T47D (cell line): ENCODE results near the gene TM7SF3.

Experiments used
- DNase-seq, 2 experiments: peaks; one replicate each; pipeline versions ENCODE4 v3.0.0 to v3.0.0-alpha.2; 2011 to 2012; ENCODE audit warnings: low read depth in 1 of 2, low spot score in 1 of 2
- JUND ChIP-seq: IDR thresholded peaks from 2 replicates; pipeline ENCODE4 v1.6.1; 2012; ENCODE audit warnings: low read depth
- in situ Hi-C: cut with HindIII; loops from 2 replicates; pipeline ENCODE4 v1.10.0; 2016; ENCODE audit warnings: low sequenced_read_pairs, low pct_unique_long_range_greater_than_20kb

TM7SF3 gene

DNA sequence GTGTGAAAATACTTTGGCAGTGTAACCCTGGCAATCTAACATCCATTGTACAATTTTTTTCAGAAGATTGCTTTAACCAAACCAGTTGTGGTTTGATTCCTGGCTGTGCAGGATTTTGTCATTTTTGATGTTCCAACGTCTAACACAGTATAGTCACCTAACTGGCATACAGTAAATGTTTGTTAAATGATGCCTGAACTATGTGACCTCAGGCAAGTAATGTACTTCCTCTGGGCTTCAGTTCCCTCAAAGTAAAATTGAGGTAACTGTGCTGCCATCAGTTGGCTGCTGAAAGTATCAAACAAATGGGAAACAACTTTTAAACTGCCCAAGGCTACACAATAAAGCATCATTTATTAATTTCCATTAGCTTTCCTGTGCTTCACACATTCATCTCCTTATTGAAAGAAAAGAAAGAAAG is 4.3 kb downstream of the TM7SF3 start:
- DNase-seq, result peak in 1 of 2 experiments; percentile 45
- in situ Hi-C loops, result no loop called here
- TF ChIP-seq JUND, result no peak

DNA sequence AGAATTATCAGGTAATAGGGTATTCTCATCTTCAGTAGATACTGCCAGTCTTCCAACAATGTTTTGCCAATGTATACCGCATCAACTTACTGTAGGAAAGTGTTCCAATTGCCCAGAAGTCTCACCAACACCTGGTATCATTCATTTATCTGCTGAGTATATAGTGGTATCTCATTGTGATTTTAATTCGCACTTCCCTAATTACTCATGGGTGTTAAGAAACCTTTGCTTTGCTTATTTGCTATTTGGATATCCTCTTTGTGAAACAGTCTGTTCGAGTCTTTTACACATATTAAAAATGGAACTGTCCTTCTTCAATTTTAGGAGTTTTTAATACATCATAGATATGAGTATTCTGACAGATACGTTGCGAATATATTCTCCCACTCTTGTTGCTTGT is 6.1 kb downstream of the TM7SF3 start:
- in situ Hi-C loops, result no loop called here
- TF ChIP-seq JUND, result no peak
- DNase-seq, result no peak

DNA sequence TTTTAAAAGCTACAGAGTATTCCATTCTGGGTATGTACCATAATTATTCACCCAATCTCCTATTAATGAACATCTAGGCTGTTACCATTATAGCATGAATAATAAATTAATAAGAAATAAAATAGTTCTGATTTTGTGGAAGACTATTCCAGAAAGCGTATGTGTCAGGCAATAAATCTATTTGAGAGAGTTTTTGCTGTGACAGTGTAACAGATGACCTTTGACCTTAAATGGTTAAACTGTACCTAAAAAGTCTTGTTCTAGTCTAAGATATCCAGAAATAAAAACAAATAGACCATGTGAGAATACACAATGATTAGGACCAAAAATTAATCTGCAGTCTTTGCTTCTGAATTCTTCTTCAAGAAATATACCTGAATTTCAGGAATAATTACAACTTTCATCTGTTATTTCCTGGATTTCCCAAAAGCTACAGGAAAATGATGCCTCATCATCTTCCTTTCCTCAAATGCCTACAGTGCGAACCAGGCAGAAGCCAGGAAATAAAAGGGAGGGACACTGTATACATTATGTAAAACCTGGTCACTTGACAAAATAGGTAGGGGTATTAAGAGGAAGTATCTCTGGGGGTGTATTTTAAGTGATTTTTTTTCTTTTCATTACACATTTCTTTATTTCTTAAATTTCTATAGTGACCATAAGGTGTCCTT is 7.3 kb downstream of the TM7SF3 start:
- no peak for DNase-seq
- in situ Hi-C loops, result no loop called here
- TF ChIP-seq JUND, result no peak

DNA sequence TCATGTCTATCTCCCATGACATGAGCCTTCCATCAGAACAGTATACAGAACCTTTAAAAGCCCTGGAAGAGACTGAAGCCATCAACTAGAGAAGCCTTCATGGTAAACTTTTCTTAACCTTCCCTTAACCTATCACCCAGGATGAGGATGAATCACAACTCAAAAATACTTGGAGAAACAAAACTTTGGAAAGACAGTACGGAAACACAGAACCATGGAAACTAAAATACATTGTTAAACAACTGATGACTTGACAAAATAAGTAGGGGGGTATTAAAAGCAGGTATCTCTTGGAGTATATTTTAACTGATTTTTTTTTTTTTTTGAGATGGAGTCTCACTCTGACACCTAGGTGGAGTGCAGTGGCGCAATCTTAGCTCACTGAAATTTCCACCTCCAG is 8.7 kb downstream of the TM7SF3 start:
- no peak for TF ChIP-seq JUND
- in situ Hi-C loops, result no loop called here
- no peak for DNase-seq

DNA sequence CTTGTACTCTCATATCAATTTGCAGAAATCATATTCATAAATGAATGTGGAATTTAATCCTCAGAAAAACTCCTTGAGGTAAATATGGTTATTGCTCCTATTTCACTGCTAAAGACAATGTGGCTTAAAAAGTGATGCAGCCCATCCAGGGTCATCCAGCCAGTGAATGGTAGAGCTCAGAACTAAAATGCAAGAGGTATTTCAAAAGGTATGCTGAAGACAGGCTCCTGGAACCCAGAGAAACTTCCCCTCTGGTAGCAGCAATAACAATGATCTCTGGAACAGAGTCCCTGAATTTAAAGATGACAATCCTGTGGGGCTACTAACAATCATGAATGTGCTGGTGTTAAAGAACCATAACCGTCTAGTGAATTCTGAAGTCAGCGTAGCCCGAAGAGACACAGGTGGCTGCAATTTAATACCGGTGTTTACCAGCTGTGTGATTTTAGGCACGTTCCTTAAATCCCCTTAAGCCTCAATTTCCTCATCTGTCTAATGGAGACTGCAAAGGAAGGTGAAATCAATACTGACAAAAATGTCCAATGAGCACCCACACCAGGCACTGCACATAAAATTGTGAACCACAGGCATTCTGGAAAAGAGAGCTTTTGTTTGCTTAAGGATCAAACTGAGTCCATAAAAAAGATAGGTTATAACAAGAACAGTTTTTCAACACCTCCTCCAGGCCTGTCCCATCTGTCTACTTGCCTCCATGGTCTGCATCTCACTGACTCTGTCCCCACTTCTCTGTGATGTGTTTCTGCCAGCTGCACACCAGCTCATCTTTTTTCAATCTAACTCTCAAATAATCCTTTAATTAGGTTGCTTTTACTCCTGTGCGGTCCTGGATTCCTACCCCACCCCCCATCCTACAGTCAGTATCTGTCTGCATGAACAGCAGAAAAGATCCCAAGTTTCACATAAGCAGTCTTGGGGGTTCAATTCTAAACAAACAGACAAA is 10.5 kb downstream of the TM7SF3 start:
- DNase-seq, result peak in 1 of 2 experiments; percentile 67

DNA sequence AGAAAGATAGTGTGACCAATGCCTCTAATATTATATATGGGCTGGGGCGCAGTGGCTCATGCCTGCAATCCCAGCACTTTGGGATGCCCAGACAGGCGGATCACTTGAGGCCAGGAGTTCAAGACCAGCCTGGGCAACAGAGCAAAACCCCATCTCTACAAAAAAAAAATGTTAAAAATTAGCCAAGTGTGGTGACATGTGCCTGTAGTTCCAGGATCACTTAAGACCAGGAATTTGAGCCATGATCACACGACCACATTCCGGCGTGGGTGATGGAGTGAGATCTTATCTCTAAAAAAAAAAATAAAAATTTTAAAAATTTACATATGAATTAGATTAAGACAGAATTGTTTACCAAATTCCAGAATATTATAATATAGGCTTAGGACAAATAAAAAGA is 12.0 kb downstream of the TM7SF3 start:
- TF ChIP-seq JUND, result no peak

More for the DNA sequence above, 10.5 kb downstream of the TM7SF3 start:
- TF ChIP-seq JUND, result no peak
- in situ Hi-C loops, result no loop called here

DNA sequence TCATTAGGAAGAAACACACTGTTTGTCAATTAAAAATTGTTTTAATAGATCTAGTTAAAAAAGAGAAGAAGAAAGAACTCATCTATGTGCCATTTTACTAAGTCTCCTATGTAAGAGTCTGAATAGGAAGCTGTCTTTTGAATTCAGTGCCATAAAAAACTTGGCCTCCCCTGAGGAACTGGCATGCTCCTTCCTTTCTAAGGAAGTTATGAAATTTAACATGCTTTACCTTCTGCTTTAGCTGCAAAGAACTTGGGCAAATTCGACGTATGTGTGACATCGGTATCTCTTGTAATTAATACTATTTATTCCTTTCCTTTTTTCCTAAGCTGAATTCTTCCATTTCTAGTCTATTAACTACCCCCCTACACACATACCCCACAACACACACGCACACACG is 12.5 kb downstream of the TM7SF3 start:
- no peak for DNase-seq
- in situ Hi-C loops, result no loop called here
- TF ChIP-seq JUND, result no peak

More for the DNA sequence above, 12.0 kb downstream of the TM7SF3 start:
- no peak for DNase-seq
- in situ Hi-C loops, result no loop called here

DNA sequence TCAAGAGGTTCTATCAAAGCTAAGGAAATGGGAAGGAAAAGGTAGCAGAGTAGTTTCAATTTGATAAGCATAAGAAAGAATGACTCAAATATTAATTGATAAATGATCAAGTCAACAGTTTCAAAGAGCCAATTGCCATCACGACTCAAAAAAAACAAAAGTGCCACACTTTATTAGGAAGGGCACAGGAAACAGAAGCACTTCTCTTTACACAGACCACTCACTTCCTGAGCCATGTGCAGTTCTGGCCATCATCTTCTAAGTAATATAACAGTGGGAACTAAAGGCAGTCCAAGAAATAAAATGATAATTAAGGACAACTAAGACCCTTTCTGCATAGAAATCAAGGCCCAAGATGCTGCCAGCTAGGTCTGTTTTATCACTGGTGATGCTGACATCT is 13.2 kb downstream of the TM7SF3 start:
- no peak for DNase-seq
- TF ChIP-seq JUND, result no peak
- in situ Hi-C loops, result no loop called here

DNA sequence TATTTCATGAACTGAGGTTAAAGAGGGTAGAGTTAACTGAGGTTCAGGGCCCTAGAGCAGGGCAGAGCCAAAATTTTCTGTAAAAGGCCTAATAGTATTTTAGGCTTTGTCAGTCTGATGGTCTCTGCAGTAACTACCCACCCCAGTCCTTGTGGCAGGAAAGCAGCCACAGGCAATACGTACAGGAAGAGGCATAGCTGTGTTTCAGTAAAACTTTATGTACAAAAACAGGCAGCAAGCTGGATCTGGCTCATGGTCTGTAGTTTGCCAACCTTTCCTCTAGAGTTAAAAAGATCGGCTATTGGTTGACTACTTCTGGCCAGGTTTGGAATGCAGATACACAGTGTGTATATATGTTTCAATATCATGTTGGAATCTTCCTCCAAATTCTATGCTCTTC is 17.2 kb downstream of the TM7SF3 start:
- TF ChIP-seq JUND, result no peak
- in situ Hi-C loops, result no loop called here
- DNase-seq, result no peak

DNA sequence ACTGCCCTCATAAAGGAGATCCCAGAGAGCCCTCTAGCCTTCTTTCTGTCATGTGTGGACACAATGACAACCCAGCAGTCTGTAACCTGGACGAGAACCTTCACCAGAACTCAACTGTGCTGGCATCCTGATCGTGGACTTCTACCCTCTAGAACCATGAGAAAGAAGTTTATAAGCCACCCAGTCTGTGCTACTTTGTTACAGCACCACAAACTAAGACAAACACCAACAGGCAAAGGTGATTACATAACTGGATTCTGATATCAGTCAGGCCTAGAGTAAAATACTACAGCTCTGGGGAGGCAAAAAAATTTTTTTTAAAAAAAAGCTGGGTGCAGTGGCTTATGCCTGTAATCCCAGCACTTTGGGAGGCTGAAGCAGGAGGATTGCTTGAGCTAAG is 18.5 kb downstream of the TM7SF3 start:
- no peak for TF ChIP-seq JUND
- in situ Hi-C loops, result no loop called here
- no peak for DNase-seq

DNA sequence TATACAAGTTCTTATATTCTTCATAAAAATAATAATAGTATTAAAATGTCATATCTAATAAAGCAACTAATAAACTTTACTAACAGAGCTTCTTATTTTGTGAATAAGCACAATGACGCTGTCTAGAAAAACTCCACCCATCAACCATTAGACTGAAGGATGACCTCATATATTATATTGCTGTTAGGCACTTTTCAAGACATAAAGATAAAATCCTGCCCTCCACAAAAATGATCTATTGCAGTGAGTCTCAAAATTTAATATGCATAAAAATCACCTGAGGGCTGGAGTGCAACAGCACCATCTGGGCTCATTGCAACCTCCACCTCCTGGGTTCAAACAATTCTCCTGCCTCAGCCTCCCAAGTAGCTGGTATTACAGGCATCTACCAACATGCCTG is 20.1 kb downstream of the TM7SF3 start:
- no peak for DNase-seq
- in situ Hi-C loops, result no loop called here
- TF ChIP-seq JUND, result no peak

DNA sequence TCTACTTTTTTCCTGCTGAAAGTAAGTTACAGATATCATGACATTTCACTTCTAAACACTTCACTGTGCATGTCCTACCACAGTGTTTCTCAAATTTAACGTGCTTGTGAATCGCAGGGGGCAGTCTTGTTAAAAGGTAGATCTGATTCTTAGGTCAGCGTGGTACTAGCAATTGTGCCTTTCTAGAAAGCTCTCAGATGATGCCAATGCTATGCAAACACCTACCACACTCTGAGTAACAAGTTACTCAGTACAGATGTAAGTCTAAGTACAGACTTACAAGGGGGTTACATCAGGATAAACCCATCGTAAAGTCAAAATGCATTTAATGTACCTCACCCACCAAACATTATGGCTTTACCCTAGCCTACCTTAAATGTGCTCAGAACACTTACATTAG is 22.4 kb downstream of the TM7SF3 start:
- in situ Hi-C loops, result no loop called here
- DNase-seq, result no peak
- TF ChIP-seq JUND, result no peak

DNA sequence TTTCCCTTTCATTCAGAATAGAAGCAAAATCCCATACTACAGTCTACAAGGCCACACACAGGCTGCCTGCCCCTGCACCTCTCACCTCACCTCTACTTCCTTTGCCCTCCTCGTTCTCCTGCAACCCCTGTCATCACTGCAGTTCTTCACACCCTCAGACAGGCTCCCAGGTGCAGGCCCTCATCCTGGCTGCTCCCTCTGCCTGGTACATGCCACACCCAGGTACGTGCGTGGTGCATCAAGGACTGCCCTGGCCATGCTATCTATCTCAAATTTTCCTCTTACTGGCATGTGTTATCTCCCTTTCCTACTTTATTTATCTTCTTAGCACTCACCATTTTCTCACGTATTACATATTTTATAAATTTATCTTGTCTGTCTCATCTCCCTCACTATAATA is 24.3 kb downstream of the TM7SF3 start:
- in situ Hi-C loops, result no loop called here
- no peak for TF ChIP-seq JUND
- DNase-seq, result no peak
